Karpas-422 (cell line): ENCODE results near the gene EIF4ENIF1. TPM values are rescaled to one million over a fixed set of nuclear protein-coding genes. Genes with fewer than 3 reads are reported as not detected.

Source experiments
- DNase-seq: peaks from one replicate; pipeline ENCODE4 v3.0.0-alpha.2; 2015
- H2AFZ ChIP-seq: fragments of 200-600 bp; sonication (generic); 2 replicates; pipeline ENCODE4 v1.6.1; 2014; ENCODE audit warnings: antibody characterized with exemption, low read length, mixed read lengths
- H3K27ac ChIP-seq: fragments of 200-600 bp; sonication (generic); 2 replicates; pipeline ENCODE4 v1.5.1; 2014; ENCODE audit warnings: mild to moderate bottlenecking, low read length, moderate library complexity
- H3K27me3 ChIP-seq: fragments of 200-600 bp; sonication (generic); 2 replicates; pipeline ENCODE4 v1.6.1; 2014; ENCODE audit warnings: low read length, mixed read lengths
- H3K36me3 ChIP-seq: fragments of 200-600 bp; sonication (generic); 2 replicates; pipeline ENCODE4 v1.6.1; 2014; ENCODE audit warnings: low read length, mixed read lengths; ENCODE audit not compliant: insufficient read depth
- H3K4me1 ChIP-seq: fragments of 200-600 bp; sonication (generic); 2 replicates; pipeline ENCODE4 v1.6.1; 2014; ENCODE audit warnings: mild to moderate bottlenecking, low read length, mixed read lengths
- H3K4me2 ChIP-seq: fragments of 200-600 bp; sonication (generic); 2 replicates; pipeline ENCODE4 v1.6.1; 2014; ENCODE audit warnings: low read length, low read depth, mild to moderate bottlenecking; ENCODE audit not compliant: poor library complexity, severe bottlenecking
- H3K4me3 ChIP-seq: fragments of 200-600 bp; sonication (generic); 2 replicates; pipeline ENCODE4 v1.5.1; 2014; ENCODE audit warnings: mild to moderate bottlenecking, antibody characterized with exemption, low read length, mixed read lengths
- H3K79me2 ChIP-seq: fragments of 200-600 bp; sonication (generic); 2 replicates; pipeline ENCODE4 v1.6.1; 2014; ENCODE audit warnings: mild to moderate bottlenecking, low read length, mixed read lengths
- H3K9ac ChIP-seq: fragments of 200-600 bp; sonication (generic); 2 replicates; pipeline ENCODE4 v1.6.0; 2014; ENCODE audit warnings: low read length
- H3K9me2 ChIP-seq: fragments of 200-600 bp; sonication (generic), shearing (Covaris generic); replicated peaks from 2 replicates; pipeline ENCODE4 v1.6.0; 2014; ENCODE audit warnings: mild to moderate bottlenecking, low read length, moderate library complexity; ENCODE audit not compliant: insufficient read depth
- H3K9me3 ChIP-seq: fragments of 300-700, 200-600 bp; sonication (generic); 2 replicates; pipeline ENCODE4 v1.6.1; 2014; ENCODE audit warnings: low read length, mixed read lengths
- H4K20me1 ChIP-seq: fragments of 200-600 bp; sonication (generic); 2 replicates; pipeline ENCODE4 v1.6.1; 2014; ENCODE audit warnings: mild to moderate bottlenecking, antibody characterized with exemption, low read length, low read depth; ENCODE audit not compliant: insufficient read depth
- total RNA-seq: library from RNA; depleted of rRNA; stranded (reverse); fragments of >200 nt; shearing (Covaris generic); gene quantifications from 2 replicates; pipeline ENCODE4 v1.2.3, GENCODE V29; 2014; ENCODE audit warnings: low replicate concordance

EIF4ENIF1 gene
- total RNA-seq, 1 experiment from 2014 or later = 25.4 TPM

- H3K27me3 ChIP-seq = no peaks in the 10 kb centered on the region
- no peak overlapping the region for H3K4me2 ChIP-seq
- H3K9me2 ChIP-seq = no peaks in the 10 kb centered on the region
- no peak overlapping the region for H3K9ac ChIP-seq
- H4K20me1 ChIP-seq = 0 out of 2 replicates have a peak, but pooled peaks cover 4% of the 10 kb centered on the region
- H3K9me3 ChIP-seq = no peaks in the 10 kb centered on the region
- no peak overlapping the region for H3K27ac ChIP-seq
- H3K36me3 ChIP-seq = peaks cover 59% of the 10 kb centered on the region
- H3K4me3 ChIP-seq = no peak overlapping the region
- DNase-seq = no peak
- H3K4me1 ChIP-seq = no peaks in the 10 kb centered on the region
- peaks cover 85% of the 10 kb centered on the region for H3K79me2 ChIP-seq
- no peak overlapping the region for H2AFZ ChIP-seq
Observed at GRCh38 chr22:31474743-31475142, 14.9 kb downstream of the EIF4ENIF1 start.

GRCh38 chr22:31465307-31465706 is 24.3 kb downstream of the EIF4ENIF1 start:
- Histone ChIP-seq H3K9me3 (no peaks in the 10 kb centered on the region), H3K27me3 (no peaks in the 10 kb centered on the region), H3K79me2 (peaks cover 55% of the 10 kb centered on the region), H3K4me2 (no peak overlapping the region), H3K36me3 (peaks cover 62% of the 10 kb centered on the region), H3K4me3 (no peak overlapping the region), H3K27ac (no peak overlapping the region), H2AFZ (no peak overlapping the region), H3K9ac (no peak overlapping the region), H3K4me1 (peaks cover 10% of the 10 kb centered on the region), H3K9me2 (no peaks in the 10 kb centered on the region), H4K20me1 (no peaks in the 10 kb centered on the region)
- DNase-seq = peak; percentile 64

- no peaks in the 10 kb centered on the region for H3K9me2 ChIP-seq
- peaks cover 10% of the 10 kb centered on the region for H3K4me1 ChIP-seq
- no peak overlapping the region for H3K4me2 ChIP-seq
- no peaks in the 10 kb centered on the region for H3K27me3 ChIP-seq
- H3K79me2 ChIP-seq = peaks cover 34% of the 10 kb centered on the region
- H4K20me1 ChIP-seq = no peaks in the 10 kb centered on the region
- H3K4me3 ChIP-seq = no peak overlapping the region
- H3K9me3 ChIP-seq = no peaks in the 10 kb centered on the region
- no peak overlapping the region for H3K27ac ChIP-seq
- H3K9ac ChIP-seq = no peak overlapping the region
- no peak for DNase-seq
- peaks cover 59% of the 10 kb centered on the region for H3K36me3 ChIP-seq
- no peak overlapping the region for H2AFZ ChIP-seq
Observed at GRCh38 chr22:31461699-31462098, 27.9 kb downstream of the EIF4ENIF1 start.

- H3K27ac ChIP-seq = peak overlapping the region; percentile 48
- peaks cover 36% of the 10 kb centered on the region for H3K4me1 ChIP-seq
- H3K27me3 ChIP-seq = no peaks in the 10 kb centered on the region
- peak overlapping the region; percentile 7 for H3K4me2 ChIP-seq
- peak; percentile 75 for DNase-seq
- H3K9me2 ChIP-seq = no peaks in the 10 kb centered on the region
- no peaks in the 10 kb centered on the region for H3K9me3 ChIP-seq
- peaks cover 39% of the 10 kb centered on the region for H3K36me3 ChIP-seq
- H3K9ac ChIP-seq = no peak overlapping the region
- H3K79me2 ChIP-seq = peaks cover 3% of the 10 kb centered on the region; the same call in 1 of the 2 replicates
- H2AFZ ChIP-seq = no peak overlapping the region
- H3K4me3 ChIP-seq = no peak overlapping the region
- H4K20me1 ChIP-seq = no peaks in the 10 kb centered on the region
Observed at GRCh38 chr22:31451709-31452571, 37.7 kb downstream of the EIF4ENIF1 start.

GRCh38 chr22:31449506-31449905 is 40.1 kb downstream of the EIF4ENIF1 start:
- Histone ChIP-seq H2AFZ (no peak overlapping the region), H3K36me3 (peaks cover 25% of the 10 kb centered on the region), H3K27me3 (no peaks in the 10 kb centered on the region), H3K4me1 (peaks cover 36% of the 10 kb centered on the region), H3K27ac (peak overlapping the region; percentile 38), H4K20me1 (no peaks in the 10 kb centered on the region), H3K9me3 (no peaks in the 10 kb centered on the region), H3K9me2 (no peaks in the 10 kb centered on the region), H3K9ac (no peak overlapping the region), H3K4me2 (no peak overlapping the region), H3K79me2 (no peaks in the 10 kb centered on the region), H3K4me3 (no peak overlapping the region)
- DNase-seq = peak; percentile 62

- no peak overlapping the region for H3K27ac ChIP-seq
- no peak overlapping the region for H3K9ac ChIP-seq
- no peaks in the 10 kb centered on the region for H3K79me2 ChIP-seq
- peaks cover 17% of the 10 kb centered on the region; the same call in 1 of the 2 replicates for H3K36me3 ChIP-seq
- H4K20me1 ChIP-seq = no peaks in the 10 kb centered on the region
- H3K9me2 ChIP-seq = no peaks in the 10 kb centered on the region
- no peak overlapping the region for H3K4me3 ChIP-seq
- DNase-seq = no peak
- no peak overlapping the region for H3K4me2 ChIP-seq
- H2AFZ ChIP-seq = no peak overlapping the region
- no peaks in the 10 kb centered on the region for H3K9me3 ChIP-seq
- H3K27me3 ChIP-seq = no peaks in the 10 kb centered on the region
- peaks cover 30% of the 10 kb centered on the region for H3K4me1 ChIP-seq
Observed at GRCh38 chr22:31448382-31448781, 41.3 kb downstream of the EIF4ENIF1 start.

- peaks cover 21% of the 10 kb centered on the region for H3K4me1 ChIP-seq
- peaks cover 13% of the 10 kb centered on the region; the same call in 1 of the 2 replicates for H3K36me3 ChIP-seq
- H3K4me2 ChIP-seq = no peak overlapping the region
- H2AFZ ChIP-seq = no peak overlapping the region
- no peak overlapping the region for H3K9ac ChIP-seq
- H3K9me3 ChIP-seq = no peaks in the 10 kb centered on the region
- H3K79me2 ChIP-seq = no peaks in the 10 kb centered on the region
- no peak for DNase-seq
- no peak overlapping the region for H3K4me3 ChIP-seq
- no peaks in the 10 kb centered on the region for H3K27me3 ChIP-seq
- no peaks in the 10 kb centered on the region for H3K9me2 ChIP-seq
- no peaks in the 10 kb centered on the region for H4K20me1 ChIP-seq
- H3K27ac ChIP-seq = no peak overlapping the region
Observed at GRCh38 chr22:31447337-31447736, 42.3 kb downstream of the EIF4ENIF1 start.

GRCh38 chr22:31446767-31447166 is 42.9 kb downstream of the EIF4ENIF1 start:
- Histone ChIP-seq H2AFZ (no peak overlapping the region), H3K9ac (no peak overlapping the region), H3K4me3 (no peak overlapping the region), H4K20me1 (no peaks in the 10 kb centered on the region), H3K9me3 (no peaks in the 10 kb centered on the region), H3K36me3 (peaks cover 18% of the 10 kb centered on the region), H3K79me2 (no peaks in the 10 kb centered on the region), H3K4me1 (peaks cover 15% of the 10 kb centered on the region), H3K4me2 (no peak overlapping the region), H3K9me2 (no peaks in the 10 kb centered on the region), H3K27ac (no peak overlapping the region), H3K27me3 (no peaks in the 10 kb centered on the region)
- DNase-seq = no peak
